ENCODE measurements around the gene ASPG.

The ASPG gene

GRCh38 chr14:104103446-104104075 lies 18.1 kb downstream of the ASPG start:
- H3K27ac ChIP-seq: no peak overlapping the region
- TF ChIP-seq ZFX (IDR thresholded peaks at IDR 0.05; ENCODE audit: borderline replicate concordance) (no peak), CTCF (IDR thresholded peaks at IDR 0.05) (no peak)

DNA sequence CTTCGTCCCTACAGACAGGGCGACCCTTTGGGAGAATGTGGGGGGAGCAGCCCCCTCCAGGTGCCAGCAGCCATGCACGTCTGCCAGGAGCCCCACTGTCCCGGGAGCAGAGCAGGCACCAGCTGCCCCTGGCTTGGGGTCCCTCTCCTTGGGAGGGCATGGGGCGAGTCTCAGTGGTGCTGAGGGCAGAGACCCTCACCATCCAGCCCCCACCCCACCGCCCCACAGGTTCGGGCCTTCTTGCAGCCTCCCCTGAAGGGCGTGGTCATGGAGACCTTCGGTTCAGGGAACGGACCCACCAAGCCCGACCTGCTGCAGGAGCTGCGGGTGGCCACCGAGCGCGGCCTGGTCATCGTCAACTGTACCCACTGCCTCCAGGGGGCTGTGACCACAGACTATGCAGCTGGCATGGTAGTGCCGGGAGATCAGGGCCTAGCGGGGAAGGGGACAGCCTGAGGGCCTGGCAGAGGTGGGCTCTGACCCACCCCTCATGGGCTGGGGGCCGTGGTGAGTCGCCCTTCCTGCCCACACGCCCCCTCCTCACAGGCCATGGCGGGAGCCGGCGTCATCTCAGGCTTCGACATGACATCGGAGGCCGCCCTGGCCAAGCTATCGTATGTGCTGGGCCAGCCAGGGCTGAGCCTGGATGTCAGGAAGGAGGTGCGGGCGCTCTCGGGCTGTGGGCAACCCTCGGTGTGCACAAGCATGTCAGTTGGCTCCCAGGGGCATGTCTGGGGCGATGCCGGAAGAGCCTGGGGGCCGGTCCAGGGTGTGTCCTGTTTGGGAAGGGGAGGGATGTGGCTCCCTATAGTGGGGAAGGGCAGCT lies 18.8 kb downstream of the ASPG start:
- TF ChIP-seq CTCF (IDR thresholded peaks at IDR 0.05) (no peak), ZFX (IDR thresholded peaks at IDR 0.05; ENCODE audit: borderline replicate concordance) (no peak)
- no peak overlapping the region for H3K27ac ChIP-seq

DNA sequence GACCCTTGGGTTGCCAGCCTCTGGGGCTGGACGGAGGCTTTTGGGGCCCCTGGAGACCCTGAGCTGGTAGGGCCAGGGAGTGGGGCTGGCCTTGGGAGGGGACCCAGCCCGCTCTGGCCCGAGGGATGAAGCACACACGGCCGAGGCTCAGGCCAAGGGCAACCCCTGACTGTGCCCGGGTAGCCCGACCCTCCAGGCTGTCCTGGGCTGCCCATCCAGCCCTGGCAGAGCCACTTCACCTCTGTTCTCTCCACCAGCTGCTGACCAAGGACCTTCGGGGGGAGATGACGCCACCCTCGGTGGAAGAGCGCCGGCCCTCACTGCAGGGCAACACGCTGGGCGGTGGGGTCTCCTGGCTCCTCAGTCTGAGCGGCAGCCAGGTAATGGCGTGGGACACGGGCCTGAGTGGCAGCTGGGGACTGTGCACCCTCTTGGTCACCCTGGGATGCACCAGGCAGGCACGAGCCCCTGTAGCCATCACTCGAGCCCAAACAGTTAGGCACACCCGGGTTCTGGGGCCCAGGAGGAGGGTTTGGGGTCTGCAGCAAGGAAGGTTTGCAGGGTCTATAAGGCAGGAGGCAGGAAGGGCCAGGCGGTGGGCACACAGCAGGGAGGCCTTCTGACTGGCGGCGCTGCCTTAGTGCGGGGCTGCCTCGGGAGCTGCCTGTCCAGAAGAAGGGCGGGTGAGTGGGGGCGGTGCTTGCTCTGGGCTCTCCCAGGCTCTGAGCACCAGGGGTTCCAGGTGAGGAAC lies 19.7 kb downstream of the ASPG start:
- TF ChIP-seq ZFX (IDR thresholded peaks at IDR 0.05; ENCODE audit: borderline replicate concordance): no peak
- no peak for TF ChIP-seq CTCF (IDR thresholded peaks at IDR 0.05)
- H3K27ac ChIP-seq: no peak overlapping the region

GRCh38 chr14:104105822-104106470 lies 20.4 kb downstream of the ASPG start:
- no peak for TF ChIP-seq ZFX (IDR thresholded peaks at IDR 0.05; ENCODE audit: borderline replicate concordance)
- TF ChIP-seq CTCF (IDR thresholded peaks at IDR 0.05): no peak
- no peak overlapping the region for H3K27ac ChIP-seq

DNA sequence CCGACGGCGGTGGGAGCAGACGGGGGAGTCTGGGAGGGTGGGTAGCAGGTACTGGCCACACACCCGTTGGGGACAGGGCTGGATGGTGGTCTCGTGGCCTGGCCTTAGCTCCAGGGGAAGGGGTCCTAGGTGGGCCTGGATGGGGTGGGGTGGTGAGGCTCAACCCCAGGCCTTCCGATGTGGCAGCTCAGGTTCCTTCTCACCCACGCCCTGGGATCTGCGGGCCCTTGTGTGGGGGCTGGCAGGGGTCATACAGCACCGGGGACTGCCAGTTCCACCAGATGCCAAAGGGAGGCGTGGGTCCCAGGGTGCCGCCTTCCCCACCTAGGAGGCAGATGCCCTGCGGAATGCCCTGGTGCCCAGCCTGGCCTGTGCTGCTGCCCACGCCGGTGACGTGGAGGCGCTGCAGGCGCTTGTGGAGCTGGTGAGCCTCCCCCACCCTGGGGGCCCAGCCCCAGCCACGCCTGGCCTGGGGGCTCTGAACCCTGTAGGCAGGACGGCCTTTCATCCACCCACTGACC lies 21.0 kb downstream of the ASPG start:
- TF ChIP-seq ZFX (IDR thresholded peaks at IDR 0.05; ENCODE audit: borderline replicate concordance) (no peak), CTCF (IDR thresholded peaks at IDR 0.05) (no peak)
- no peak overlapping the region for H3K27ac ChIP-seq

DNA sequence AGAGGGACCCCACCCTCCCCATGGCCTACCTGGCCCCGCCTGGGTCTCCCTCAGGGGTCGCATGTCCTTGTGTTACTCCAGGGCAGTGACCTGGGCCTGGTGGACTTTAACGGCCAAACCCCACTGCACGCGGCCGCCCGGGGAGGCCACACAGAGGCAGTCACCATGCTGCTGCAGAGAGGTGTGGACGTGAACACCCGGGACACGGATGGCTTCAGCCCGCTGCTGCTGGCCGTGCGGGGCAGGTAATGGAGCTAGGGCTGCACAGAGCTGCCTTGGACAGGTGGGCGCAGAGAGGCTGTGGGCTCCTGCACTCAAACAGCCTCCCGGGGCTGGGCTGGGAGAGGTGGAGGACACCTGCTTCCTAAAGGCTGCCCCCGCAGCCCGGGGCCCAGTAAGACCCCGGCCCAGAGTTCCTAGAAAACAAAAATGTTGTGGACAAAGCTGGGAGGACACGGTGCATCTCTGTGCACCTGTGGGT lies 21.6 kb downstream of the ASPG start:
- TF ChIP-seq CTCF (IDR thresholded peaks at IDR 0.05) (no peak), ZFX (IDR thresholded peaks at IDR 0.05; ENCODE audit: borderline replicate concordance) (no peak)
- no peak overlapping the region for H3K27ac ChIP-seq
